Prostate gland (tissue), 2 donors: Measurements from ENCODE around the gene DEFB131A.
"Not testable (repeated sequence)": the region's sequence is repeated elsewhere in the genome, so short reads cannot be mapped to it uniquely, and the experiment has no call there.

ENCODE experiments used
- CTCF ChIP-seq, 4 experiments: fragments of 200-600 bp in 2 of 4; fragments of 450-650 bp in 2 of 4; sonication (generic) in 2 of 4; IDR thresholded peaks; 1 replicate in 3 of 4; 2 replicates in 1 of 4; pipeline ENCODE4 v1.5.1; 2016 to 2019; ENCODE audit warnings: antibody characterized with exemption in 4 of 4, mild to moderate bottlenecking in 2 of 4, moderate library complexity in 2 of 4
- POLR2A ChIP-seq: fragments of 450-650 bp; IDR thresholded peaks from one replicate; pipeline ENCODE4 v1.6.1; 2016; ENCODE audit warnings: antibody characterized with exemption, mild to moderate bottlenecking

- peak in 3 of 4 experiments; percentile 48 to 59 (median 50) for TF ChIP-seq CTCF (IDR thresholded peaks at IDR 0.05)
- not testable (repeated sequence) for TF ChIP-seq POLR2A
Observed at GRCh38 chr4:9495443-9495842, 51.2 kb downstream of the DEFB131A start.
